HG02973 (cell line): ENCODE results near the gene GPM6B.

Source experiments
- ATAC-seq: cut with Tn5 transposase; IDR thresholded peaks from one replicate; pipeline ENCODE4 v1.9.1; 2021; ENCODE audit warnings: moderate library complexity; ENCODE audit not compliant: unreplicated experiment

The GPM6B gene

GRCh38 chrX:13816643-13817627, at the start of gene GPM6B:
Gene GPM6B (minus strand): TSS chrX:13817093. CDS start chrX:13816904, 189 bp downstream.
- no peak for ATAC-seq

- ATAC-seq = no peak
Observed at GRCh38 chrX:13864264-13864663, 47.4 kb upstream of the GPM6B start.

GRCh38 chrX:13863324-13863723, 46.4 kb upstream of the GPM6B start:
- ATAC-seq = no peak

GRCh38 chrX:13859724-13860123, 42.8 kb upstream of the GPM6B start:
- no peak for ATAC-seq

GRCh38 chrX:13857804-13858203, 40.9 kb upstream of the GPM6B start:
- ATAC-seq = no peak

- no peak for ATAC-seq
Observed at GRCh38 chrX:13855689-13856450, 39.0 kb upstream of the GPM6B start.

GRCh38 chrX:13854003-13854402, 37.1 kb upstream of the GPM6B start:
- no peak for ATAC-seq

GRCh38 chrX:13852001-13852695, 35.3 kb upstream of the GPM6B start:
- peak; percentile 66 for ATAC-seq

- no peak for ATAC-seq
Observed at GRCh38 chrX:13845721-13846378, 29.0 kb upstream of the GPM6B start.

- no peak for ATAC-seq
Observed at GRCh38 chrX:13843150-13843721, 26.3 kb upstream of the GPM6B start.

GRCh38 chrX:13840121-13840520, 23.2 kb upstream of the GPM6B start:
- ATAC-seq = no peak

- no peak for ATAC-seq
Observed at GRCh38 chrX:13837290-13837745, 20.4 kb upstream of the GPM6B start.

- no peak for ATAC-seq
Observed at GRCh38 chrX:13836575-13836974, 19.7 kb upstream of the GPM6B start.

GRCh38 chrX:13835825-13836224, 18.9 kb upstream of the GPM6B start:
- ATAC-seq = no peak

- ATAC-seq = no peak
Observed at GRCh38 chrX:13834355-13834754, 17.5 kb upstream of the GPM6B start.

GRCh38 chrX:13829983-13830382, 13.1 kb upstream of the GPM6B start:
- no peak for ATAC-seq

GRCh38 chrX:13828392-13828791, 11.5 kb upstream of the GPM6B start:
- no peak for ATAC-seq

GRCh38 chrX:13827298-13828090, 10.6 kb upstream of the GPM6B start:
- no peak for ATAC-seq

- no peak for ATAC-seq
Observed at GRCh38 chrX:13826770-13827169, 9.9 kb upstream of the GPM6B start.
